NCI-H1048 (cell line): ENCODE measurements around the gene GLB1L3.
"Not testable (repeated sequence)": the region's sequence is repeated elsewhere in the genome, so short reads cannot be mapped to it uniquely, and the experiment has no call there.

ENCODE experiments used
- DNase-seq: peaks from one replicate; lab custom pipeline; 2025; lab: John Stamatoyannopoulos, UW

The GLB1L3 gene

GRCh38 chr11:134344497-134345236 lies 68.5 kb downstream of the GLB1L3 start:
- DNase-seq: not testable (repeated sequence)

GRCh38 chr11:134345237-134345550 lies 69.0 kb downstream of the GLB1L3 start:
- DNase-seq: no peak

GRCh38 chr11:134346101-134346975 lies 70.2 kb downstream of the GLB1L3 start:
- DNase-seq: no peak

- no peak for DNase-seq
Measured at GRCh38 chr11:134346976-134347350, 70.8 kb downstream of the GLB1L3 start.

GRCh38 chr11:134347441-134347840 lies 71.3 kb downstream of the GLB1L3 start:
- no peak for DNase-seq

- no peak for DNase-seq
Measured at GRCh38 chr11:134349109-134349801, 73.1 kb downstream of the GLB1L3 start.

GRCh38 chr11:134349802-134350355 lies 73.7 kb downstream of the GLB1L3 start:
- DNase-seq: no peak

- DNase-seq: no peak
Measured at GRCh38 chr11:134350381-134350780, 74.2 kb downstream of the GLB1L3 start.

GRCh38 chr11:134352111-134352510 lies 75.9 kb downstream of the GLB1L3 start:
- DNase-seq: no peak

- DNase-seq: no peak
Measured at GRCh38 chr11:134355136-134355535, 79.0 kb downstream of the GLB1L3 start.

GRCh38 chr11:134355656-134356055 lies 79.5 kb downstream of the GLB1L3 start:
- no peak for DNase-seq

- DNase-seq: no peak
Measured at GRCh38 chr11:134356656-134357544, 80.7 kb downstream of the GLB1L3 start.

- no peak for DNase-seq
Measured at GRCh38 chr11:134357545-134357839, 81.3 kb downstream of the GLB1L3 start.

- DNase-seq: no peak
Measured at GRCh38 chr11:134358165-134358855, 82.1 kb downstream of the GLB1L3 start.

GRCh38 chr11:134358856-134359490 lies 82.8 kb downstream of the GLB1L3 start:
- DNase-seq: no peak

GRCh38 chr11:134359646-134360045 lies 83.5 kb downstream of the GLB1L3 start:
- DNase-seq: no peak

GRCh38 chr11:134360050-134360835 lies 84.1 kb downstream of the GLB1L3 start:
- DNase-seq: peak; percentile 14

GRCh38 chr11:134361661-134362060 lies 85.5 kb downstream of the GLB1L3 start:
- no peak for DNase-seq

- DNase-seq: no peak
Measured at GRCh38 chr11:134362192-134362901, 86.2 kb downstream of the GLB1L3 start.
